ENCODE measurements around the gene EDIL3. TPM values are rescaled to one million over a fixed set of nuclear protein-coding genes. Genes with fewer than 3 reads are reported as not detected.

EDIL3 gene
- total and polyA plus RNA-seq, 2 donors (not counting 1 experiment from before 2014, with no cell fraction given) = 12.1 to 149 TPM

DNA sequence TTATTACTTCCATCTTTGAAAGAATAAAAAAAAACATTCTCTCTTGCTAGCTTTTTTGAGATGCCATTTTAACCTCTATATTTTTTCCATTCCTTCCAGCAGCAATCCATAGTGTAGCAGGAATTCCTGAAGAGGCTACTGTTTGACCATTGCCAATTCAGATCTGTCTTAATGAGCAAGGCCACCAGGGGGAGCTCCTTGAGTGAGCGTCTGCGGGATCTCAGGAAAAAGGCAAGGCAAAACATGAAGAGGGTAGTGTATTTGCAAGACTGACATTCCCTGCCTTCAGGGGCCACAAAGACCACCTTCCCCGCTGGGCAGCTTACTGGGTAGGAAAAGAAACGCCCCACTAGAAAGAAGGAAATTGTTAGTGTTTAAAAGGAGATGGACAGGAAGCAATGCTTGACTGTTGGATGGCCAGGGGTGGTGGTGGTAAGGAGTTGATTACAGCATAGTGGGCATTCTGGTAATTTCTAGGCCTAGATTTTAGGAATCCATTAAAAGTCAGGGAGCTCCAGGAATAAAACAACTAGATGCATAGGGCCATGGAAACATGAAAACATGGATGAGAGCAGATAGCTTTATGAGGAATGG is 457.4 kb downstream of the EDIL3 start:
- Histone ChIP-seq H3K4me2 (ENCODE audit: extremely low read depth, insufficient read depth, low read length) (no peak overlapping the region), H3K36me3 (ENCODE audit: control insufficient read depth, insufficient read depth, low read length) (no peaks in the 10 kb centered on the region), H3K4me1 (ENCODE audit: control insufficient read depth, extremely low read depth, insufficient read depth, low read length) (peaks cover 11% of the 10 kb centered on the region), H3K9me3 (ENCODE audit: control insufficient read depth, insufficient read depth, low read depth, low read length) (no peaks in the 10 kb centered on the region), H3K27me3 (ENCODE audit: control insufficient read depth, insufficient read depth, low read length) (no peaks in the 10 kb centered on the region), H3K4me3 (replicated peaks in 1 of 4; ENCODE audit: control extremely low read depth in 1 of 4, insufficient read depth in 1 of 4, low read depth in 3 of 4, low read length in 4 of 4) (no peak overlapping the region), H3K27ac (ENCODE audit: insufficient read depth, low read length) (no peak overlapping the region), H2AFZ (ENCODE audit: low read length) (no peak overlapping the region), H3K79me2 (ENCODE audit: control insufficient read depth, insufficient read depth, low read length) (no peaks in the 10 kb centered on the region), H4K20me1 (ENCODE audit: control insufficient read depth, extremely low read depth, insufficient read depth, low read length) (no peaks in the 10 kb centered on the region), H3K9ac (ENCODE audit: insufficient read depth, low read length) (no peak overlapping the region)
- peak; percentile 68 to 70 for DNase-seq (ENCODE audit: low read depth in 2 of 2)
- TF ChIP-seq, protein P1, sequence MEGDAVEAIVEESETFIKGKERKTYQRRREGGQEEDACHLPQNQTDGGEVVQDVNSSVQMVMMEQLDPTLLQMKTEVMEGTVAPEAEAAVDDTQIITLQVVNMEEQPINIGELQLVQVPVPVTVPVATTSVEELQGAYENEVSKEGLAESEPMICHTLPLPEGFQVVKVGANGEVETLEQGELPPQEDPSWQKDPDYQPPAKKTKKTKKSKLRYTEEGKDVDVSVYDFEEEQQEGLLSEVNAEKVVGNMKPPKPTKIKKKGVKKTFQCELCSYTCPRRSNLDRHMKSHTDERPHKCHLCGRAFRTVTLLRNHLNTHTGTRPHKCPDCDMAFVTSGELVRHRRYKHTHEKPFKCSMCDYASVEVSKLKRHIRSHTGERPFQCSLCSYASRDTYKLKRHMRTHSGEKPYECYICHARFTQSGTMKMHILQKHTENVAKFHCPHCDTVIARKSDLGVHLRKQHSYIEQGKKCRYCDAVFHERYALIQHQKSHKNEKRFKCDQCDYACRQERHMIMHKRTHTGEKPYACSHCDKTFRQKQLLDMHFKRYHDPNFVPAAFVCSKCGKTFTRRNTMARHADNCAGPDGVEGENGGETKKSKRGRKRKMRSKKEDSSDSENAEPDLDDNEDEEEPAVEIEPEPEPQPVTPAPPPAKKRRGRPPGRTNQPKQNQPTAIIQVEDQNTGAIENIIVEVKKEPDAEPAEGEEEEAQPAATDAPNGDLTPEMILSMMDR (conservative IDR thresholded peaks at IDR 0.05 in 1 of 2, IDR thresholded peaks at IDR 0.05 in 1 of 2; ENCODE audit: low read depth in 1 of 2, low read length in 2 of 2) = peak; percentile 80 to 87
- TF ChIP-seq EZH2 (IDR thresholded peaks at IDR 0.05; ENCODE audit: low read length, missing control alignments) = no peak

DNA sequence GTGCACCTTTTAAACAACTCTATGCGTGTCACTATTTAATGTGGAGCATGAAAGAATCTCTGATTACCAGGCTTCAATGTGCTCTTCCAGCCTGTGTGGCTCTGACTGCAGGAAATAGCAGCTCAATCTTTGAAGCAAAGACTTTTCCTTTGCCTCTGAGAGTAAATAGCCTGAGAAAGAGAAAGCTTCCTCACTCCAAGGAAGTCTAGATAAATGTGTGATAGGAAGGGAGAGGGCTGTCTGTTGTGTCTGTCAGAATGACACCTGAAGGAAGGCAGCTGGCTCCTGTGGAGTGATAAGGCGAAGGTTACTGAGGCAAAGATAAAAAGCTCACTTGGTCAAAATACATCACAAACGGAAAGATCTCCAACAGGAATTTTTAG is 458.7 kb downstream of the EDIL3 start:
- Histone ChIP-seq H3K9me3 (ENCODE audit: control insufficient read depth, insufficient read depth, low read depth, low read length) (no peaks in the 10 kb centered on the region), H3K79me2 (ENCODE audit: control insufficient read depth, insufficient read depth, low read length) (no peaks in the 10 kb centered on the region), H2AFZ (ENCODE audit: low read length) (peak overlapping the region; percentile 4), H3K36me3 (ENCODE audit: control insufficient read depth, insufficient read depth, low read length) (no peaks in the 10 kb centered on the region), H3K4me2 (ENCODE audit: extremely low read depth, insufficient read depth, low read length) (no peak overlapping the region), H3K9ac (ENCODE audit: insufficient read depth, low read length) (no peak overlapping the region), H4K20me1 (ENCODE audit: control insufficient read depth, extremely low read depth, insufficient read depth, low read length) (no peaks in the 10 kb centered on the region), H3K4me3 (replicated peaks in 1 of 4; ENCODE audit: control extremely low read depth in 1 of 4, insufficient read depth in 1 of 4, low read depth in 3 of 4, low read length in 4 of 4) (no peak overlapping the region), H3K27me3 (ENCODE audit: control insufficient read depth, insufficient read depth, low read length) (no peaks in the 10 kb centered on the region), H3K4me1 (ENCODE audit: control insufficient read depth, extremely low read depth, insufficient read depth, low read length) (peaks cover 11% of the 10 kb centered on the region), H3K27ac (ENCODE audit: insufficient read depth, low read length) (no peak overlapping the region)
- TF ChIP-seq, protein P1 (conservative IDR thresholded peaks at IDR 0.05 in 1 of 2, IDR thresholded peaks at IDR 0.05 in 1 of 2; ENCODE audit: low read depth in 1 of 2, low read length in 2 of 2) = no peak
- peak in 1 of 2 donors; percentile 30 for DNase-seq (ENCODE audit: low read depth in 2 of 2)

DNA sequence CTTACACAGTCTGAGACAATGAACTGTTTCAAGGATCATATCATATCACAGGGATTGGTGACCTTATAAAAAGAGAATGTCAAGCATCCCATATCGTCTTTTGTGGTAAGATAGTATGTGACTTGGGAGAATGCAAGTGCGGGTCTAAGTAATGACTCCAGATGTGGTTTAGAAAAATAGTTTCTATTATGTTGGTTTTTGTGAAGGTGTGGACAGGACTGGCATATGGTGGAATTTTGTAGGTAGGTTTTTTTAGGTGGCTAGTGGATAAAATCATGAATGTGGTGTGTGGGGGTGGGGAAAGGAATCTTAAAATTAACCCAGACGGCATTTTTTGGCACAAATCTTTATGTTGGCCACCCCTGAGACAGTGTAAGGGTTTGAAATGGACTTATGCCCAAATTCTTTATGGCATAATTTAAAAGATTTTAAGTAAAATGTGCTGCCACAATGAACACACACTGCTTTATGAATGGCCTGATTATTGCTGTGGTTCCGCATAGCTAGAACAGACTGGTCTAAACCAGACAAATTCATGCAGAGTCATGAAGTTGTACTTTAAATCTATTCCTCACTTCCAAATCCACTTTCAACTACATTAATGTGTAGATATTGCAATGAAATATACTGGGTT is 459.2 kb downstream of the EDIL3 start:
- peaks cover 11% of the 10 kb centered on the region for H3K4me1 ChIP-seq (ENCODE audit: control insufficient read depth, extremely low read depth, insufficient read depth, low read length)
- H3K36me3 ChIP-seq (ENCODE audit: control insufficient read depth, insufficient read depth, low read length) = no peaks in the 10 kb centered on the region
- H3K4me2 ChIP-seq (ENCODE audit: extremely low read depth, insufficient read depth, low read length) = peak overlapping the region; percentile 1
- H3K9ac ChIP-seq (ENCODE audit: insufficient read depth, low read length) = no peak overlapping the region
- H3K27ac ChIP-seq (ENCODE audit: insufficient read depth, low read length) = no peak overlapping the region
- TF ChIP-seq EZH2 (IDR thresholded peaks at IDR 0.05; ENCODE audit: low read length, missing control alignments) = no peak
- TF ChIP-seq, protein P1 (conservative IDR thresholded peaks at IDR 0.05 in 1 of 2, IDR thresholded peaks at IDR 0.05 in 1 of 2; ENCODE audit: low read depth in 1 of 2, low read length in 2 of 2) = no peak
- no peak overlapping the region for H2AFZ ChIP-seq (ENCODE audit: low read length)
- no peaks in the 10 kb centered on the region for H3K9me3 ChIP-seq (ENCODE audit: control insufficient read depth, insufficient read depth, low read depth, low read length)
- H4K20me1 ChIP-seq (ENCODE audit: control insufficient read depth, extremely low read depth, insufficient read depth, low read length) = no peaks in the 10 kb centered on the region
- no peaks in the 10 kb centered on the region for H3K27me3 ChIP-seq (ENCODE audit: control insufficient read depth, insufficient read depth, low read length)
- DNase-seq (ENCODE audit: low read depth in 2 of 2) = peak; percentile 62 to 99
- H3K4me3 ChIP-seq (replicated peaks in 1 of 4; ENCODE audit: control extremely low read depth in 1 of 4, insufficient read depth in 1 of 4, low read depth in 3 of 4, low read length in 4 of 4) = no peak overlapping the region
- no peaks in the 10 kb centered on the region for H3K79me2 ChIP-seq (ENCODE audit: control insufficient read depth, insufficient read depth, low read length)

All from fibroblast of lung (primary cell).